Astrocyte (in vitro differentiated cells and primary cell): ENCODE results near the gene EPAS1. TPM values are rescaled to one million over a fixed set of nuclear protein-coding genes. Genes with fewer than 3 reads are reported as not detected.

Source experiments
- DNase-seq: peaks from one replicate; pipeline ENCODE4 v3.0.0-alpha.2; 2010; ENCODE audit warnings: low read depth
- FAIRE-seq: peaks from 2 replicates; lab custom pipeline; 2011; peaks lifted over from hg19 to GRCh38; lab: Jason Lieb, UNC
- H2AFZ ChIP-seq: 2 replicates; pipeline ENCODE4 v1.6.0; 2012; ENCODE audit warnings: low read depth, low read length, inconsistent platforms
- H3K27ac ChIP-seq: 2 replicates; pipeline ENCODE4 v1.5.1; 2011; ENCODE audit warnings: low read depth, low read length, inconsistent platforms
- H3K27me3 ChIP-seq: 2 replicates; pipeline ENCODE4 v1.6.0; 2011; ENCODE audit warnings: low read length, inconsistent platforms; ENCODE audit not compliant: insufficient read depth
- H3K36me3 ChIP-seq: 2 replicates; pipeline ENCODE4 v1.5.1; 2011; ENCODE audit warnings: low read length, inconsistent platforms; ENCODE audit not compliant: insufficient read depth
- H3K4me1 ChIP-seq: 2 replicates; pipeline ENCODE4 v1.5.1; 2011; ENCODE audit warnings: low read length, inconsistent platforms; ENCODE audit not compliant: insufficient read depth
- H3K4me2 ChIP-seq: 2 replicates; pipeline ENCODE4 v1.6.0; 2012; ENCODE audit warnings: low read length, inconsistent platforms
- H3K4me3 ChIP-seq: 2 replicates; pipeline ENCODE4 v1.5.1; 2011; ENCODE audit warnings: low read depth, mild to moderate bottlenecking, low read length, inconsistent platforms; ENCODE audit not compliant: insufficient read depth
- H3K79me2 ChIP-seq: 2 replicates; pipeline ENCODE4 v1.6.0; 2012; ENCODE audit warnings: mild to moderate bottlenecking, low read length, inconsistent platforms; ENCODE audit not compliant: insufficient read depth
- H3K9ac ChIP-seq: 2 replicates; pipeline ENCODE4 v1.6.0; 2012; ENCODE audit warnings: mild to moderate bottlenecking, low read length, inconsistent platforms
- H3K9me3 ChIP-seq: 2 replicates; pipeline ENCODE4 v1.5.1; 2012; ENCODE audit warnings: low read depth, mild to moderate bottlenecking, low read length, inconsistent platforms; ENCODE audit not compliant: insufficient read depth
- H4K20me1 ChIP-seq: 2 replicates; pipeline ENCODE4 v1.6.0; 2012; ENCODE audit warnings: low read length, inconsistent platforms; ENCODE audit not compliant: insufficient read depth
- H3K27ac Mint-ChIP-seq: one replicate; pipeline ENCODE4 v1.8.0; 2021; ENCODE audit warnings: mild to moderate bottlenecking, mixed read lengths; ENCODE audit not compliant: unreplicated experiment
- H3K27me3 Mint-ChIP-seq: one replicate; pipeline ENCODE4 v1.8.0; 2021; ENCODE audit warnings: low read depth, mixed read lengths; ENCODE audit not compliant: unreplicated experiment
- H3K36me3 Mint-ChIP-seq: one replicate; pipeline ENCODE4 v1.8.0; 2021; ENCODE audit warnings: low read depth, mixed read lengths; ENCODE audit not compliant: unreplicated experiment
- H3K4me1 Mint-ChIP-seq: one replicate; pipeline ENCODE4 v1.8.0; 2021; ENCODE audit warnings: low read depth, mixed read lengths; ENCODE audit not compliant: unreplicated experiment
- H3K4me3 Mint-ChIP-seq: one replicate; pipeline ENCODE4 v1.8.0; 2021; ENCODE audit warnings: mild to moderate bottlenecking, moderate library complexity, mixed read lengths; ENCODE audit not compliant: unreplicated experiment
- H3K9me3 Mint-ChIP-seq: one replicate; pipeline ENCODE4 v1.8.0; 2021; ENCODE audit warnings: mild to moderate bottlenecking, mixed read lengths; ENCODE audit not compliant: unreplicated experiment
- CTCF ChIP-seq: IDR thresholded peaks from 2 replicates; pipeline ENCODE4 v1.5.1; 2011; ENCODE audit warnings: low read depth, mild to moderate bottlenecking, inconsistent platforms, low read length, moderate library complexity; ENCODE audit not compliant: insufficient read depth
- EZH2 ChIP-seq: IDR thresholded peaks from 2 replicates; pipeline ENCODE4 v1.6.1; 2012; ENCODE audit warnings: mild to moderate bottlenecking, low read length, inconsistent platforms; ENCODE audit not compliant: insufficient read depth
- total RNA-seq: library from RNA; stranded (reverse); gene quantifications from 2 replicates; pipeline ENCODE4 v1.2.1, GENCODE V29; 2021

Gene EPAS1
- total RNA-seq, 1 donor from 2014 or later: 42.8 TPM

GRCh38 chr2:46387886-46388515 is 90.8 kb downstream of the EPAS1 start:
- H3K4me3 ChIP-seq: no peak overlapping the region
- Mint-ChIP-seq H3K27me3 (peaks cover 39% of the 10 kb centered on the region), H3K4me1 (no peaks in the 10 kb centered on the region), H3K36me3 (peaks cover 24% of the 10 kb centered on the region), H3K27ac (no peak overlapping the region), H3K9me3 (peaks cover 6% of the 10 kb centered on the region), H3K4me3 (no peak overlapping the region)
- H3K27me3 ChIP-seq: no peaks in the 10 kb centered on the region
- H4K20me1 ChIP-seq: no peaks in the 10 kb centered on the region
- no peaks in the 10 kb centered on the region for H3K36me3 ChIP-seq
- no peaks in the 10 kb centered on the region for H3K79me2 ChIP-seq
- no peak overlapping the region for H2AFZ ChIP-seq
- H3K4me2 ChIP-seq: no peak overlapping the region
- TF ChIP-seq CTCF (no peak), EZH2 (no peak)
- H3K9ac ChIP-seq: no peak overlapping the region
- H3K9me3 ChIP-seq: no peaks in the 10 kb centered on the region
- DNase-seq (no peak), FAIRE-seq (no peak)
- no peaks in the 10 kb centered on the region for H3K4me1 ChIP-seq
- no peak overlapping the region for H3K27ac ChIP-seq

DNA sequence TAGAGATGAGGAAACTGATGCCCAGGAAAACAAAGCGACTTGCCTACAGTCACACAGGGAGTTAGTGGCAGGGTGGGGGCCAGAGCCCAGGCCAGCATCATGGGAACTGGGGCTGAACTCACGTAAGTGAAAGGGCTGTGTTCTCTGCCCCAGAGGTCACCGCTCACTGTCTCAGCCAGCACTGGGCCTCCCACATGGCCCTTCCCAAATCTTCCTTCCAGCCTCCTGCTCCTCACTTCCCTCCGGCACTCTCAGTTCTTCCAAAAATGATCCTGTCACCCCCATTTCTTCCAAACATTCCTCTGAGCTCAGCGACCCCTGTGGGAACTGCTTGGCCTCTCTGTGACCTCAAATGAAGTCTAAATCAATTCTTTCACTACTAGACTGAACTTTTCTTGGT is 91.7 kb downstream of the EPAS1 start:
- FAIRE-seq: no peak
- H3K9me3 Mint-ChIP-seq: peaks cover 6% of the 10 kb centered on the region
- H3K27ac Mint-ChIP-seq: no peak overlapping the region
- H3K36me3 ChIP-seq: no peaks in the 10 kb centered on the region
- no peaks in the 10 kb centered on the region for H4K20me1 ChIP-seq
- no peaks in the 10 kb centered on the region for H3K79me2 ChIP-seq
- H3K9ac ChIP-seq: no peak overlapping the region
- H3K27ac ChIP-seq: no peak overlapping the region
- H3K4me3 ChIP-seq: no peak overlapping the region
- no peaks in the 10 kb centered on the region for H3K9me3 ChIP-seq
- TF ChIP-seq CTCF (no peak), EZH2 (no peak)
- H3K27me3 ChIP-seq: no peaks in the 10 kb centered on the region
- H3K4me2 ChIP-seq: no peak overlapping the region
- H3K4me1 ChIP-seq: no peaks in the 10 kb centered on the region
- DNase-seq: no peak
- no peak overlapping the region for H3K4me3 Mint-ChIP-seq
- peaks cover 22% of the 10 kb centered on the region for H3K36me3 Mint-ChIP-seq
- H3K4me1 Mint-ChIP-seq: no peaks in the 10 kb centered on the region
- H2AFZ ChIP-seq: no peak overlapping the region
- peaks cover 36% of the 10 kb centered on the region for H3K27me3 Mint-ChIP-seq

DNA sequence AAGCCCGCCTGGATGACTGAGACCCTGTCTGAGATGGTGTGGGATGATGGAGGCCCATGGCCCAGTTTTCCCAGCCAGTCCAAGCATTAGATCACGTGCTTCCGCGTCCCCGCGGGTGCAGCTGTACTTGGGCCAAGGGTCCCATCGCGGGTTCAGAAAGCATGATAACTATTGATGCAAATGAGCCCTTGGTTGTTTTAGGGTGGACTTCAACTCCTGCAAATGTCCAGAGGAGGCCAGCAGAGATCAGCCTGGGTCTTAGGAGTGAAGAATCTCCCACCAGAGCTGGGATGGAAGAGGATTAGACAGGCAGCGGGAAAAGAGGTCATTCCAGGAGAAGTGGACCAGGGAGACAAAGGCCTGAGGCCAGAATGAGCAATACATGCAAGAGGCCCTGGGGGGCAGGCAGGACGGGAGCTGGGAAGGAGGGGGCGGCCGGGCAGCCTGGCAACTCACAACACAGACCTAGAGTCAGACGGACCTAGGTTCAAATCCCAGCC is 92.3 kb downstream of the EPAS1 start:
- H3K4me3 Mint-ChIP-seq: no peak overlapping the region
- Histone ChIP-seq H3K4me2 (no peak overlapping the region), H3K4me3 (no peak overlapping the region), H4K20me1 (no peaks in the 10 kb centered on the region), H3K79me2 (no peaks in the 10 kb centered on the region), H3K9me3 (no peaks in the 10 kb centered on the region), H3K36me3 (no peaks in the 10 kb centered on the region), H3K4me1 (no peaks in the 10 kb centered on the region), H3K9ac (no peak overlapping the region), H3K27ac (no peak overlapping the region), H2AFZ (no peak overlapping the region), H3K27me3 (no peaks in the 10 kb centered on the region)
- H3K27me3 Mint-ChIP-seq: peaks cover 31% of the 10 kb centered on the region
- DNase-seq (no peak), FAIRE-seq (no peak)
- peaks cover 20% of the 10 kb centered on the region for H3K36me3 Mint-ChIP-seq
- TF ChIP-seq CTCF (no peak), EZH2 (no peak)
- H3K4me1 Mint-ChIP-seq: no peaks in the 10 kb centered on the region
- H3K27ac Mint-ChIP-seq: no peak overlapping the region
- H3K9me3 Mint-ChIP-seq: peaks cover 6% of the 10 kb centered on the region
